ENCODE data around the gene AFG1L.

GRCh38 chr6:108476376-108476775, 181.5 kb downstream of the AFG1L start:
- TF ChIP-seq CTCF (conservative IDR thresholded peaks at IDR 0.05) (no peak), ZFX (IDR thresholded peaks at IDR 0.05) (no peak)

Data from C4-2B (cell line).